ENCODE data around the gene DCUN1D5.

DNA sequence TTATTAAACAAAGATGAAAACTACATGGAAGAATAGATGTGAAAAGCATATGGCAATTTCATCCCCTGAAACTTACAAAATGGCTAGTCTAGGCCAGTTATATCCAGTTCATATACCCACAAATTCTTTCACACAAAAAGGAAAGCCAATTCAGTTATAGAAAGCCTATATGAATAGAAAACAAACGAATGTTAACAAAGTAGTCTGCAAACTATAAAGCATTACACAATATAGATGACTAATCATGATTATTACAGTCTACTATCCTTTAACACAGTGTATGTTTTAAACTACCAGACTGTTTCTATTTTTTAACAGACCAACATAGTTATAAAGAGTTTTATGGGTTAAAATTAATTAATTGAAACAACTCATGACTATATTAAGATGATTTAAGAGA, 12.1 kb downstream of the DCUN1D5 start:
- TF ChIP-seq CTCF (conservative IDR thresholded peaks at IDR 0.05; ENCODE audit: low read depth in 2 of 2) (no peak), POLR2AphosphoS5 (IDR thresholded peaks at IDR 0.05; ENCODE audit: low read depth) (no peak), ZNF114 (CRISPR knock-in tag; IDR thresholded peaks at IDR 0.05) (no peak), EZH2 (IDR thresholded peaks at IDR 0.05; ENCODE audit: low read depth, unreplicated experiment) (no peak), EZH2phosphoT487 (IDR thresholded peaks at IDR 0.05; ENCODE audit: unreplicated experiment) (no peak)
- TF ChIP-seq, protein P1, sequence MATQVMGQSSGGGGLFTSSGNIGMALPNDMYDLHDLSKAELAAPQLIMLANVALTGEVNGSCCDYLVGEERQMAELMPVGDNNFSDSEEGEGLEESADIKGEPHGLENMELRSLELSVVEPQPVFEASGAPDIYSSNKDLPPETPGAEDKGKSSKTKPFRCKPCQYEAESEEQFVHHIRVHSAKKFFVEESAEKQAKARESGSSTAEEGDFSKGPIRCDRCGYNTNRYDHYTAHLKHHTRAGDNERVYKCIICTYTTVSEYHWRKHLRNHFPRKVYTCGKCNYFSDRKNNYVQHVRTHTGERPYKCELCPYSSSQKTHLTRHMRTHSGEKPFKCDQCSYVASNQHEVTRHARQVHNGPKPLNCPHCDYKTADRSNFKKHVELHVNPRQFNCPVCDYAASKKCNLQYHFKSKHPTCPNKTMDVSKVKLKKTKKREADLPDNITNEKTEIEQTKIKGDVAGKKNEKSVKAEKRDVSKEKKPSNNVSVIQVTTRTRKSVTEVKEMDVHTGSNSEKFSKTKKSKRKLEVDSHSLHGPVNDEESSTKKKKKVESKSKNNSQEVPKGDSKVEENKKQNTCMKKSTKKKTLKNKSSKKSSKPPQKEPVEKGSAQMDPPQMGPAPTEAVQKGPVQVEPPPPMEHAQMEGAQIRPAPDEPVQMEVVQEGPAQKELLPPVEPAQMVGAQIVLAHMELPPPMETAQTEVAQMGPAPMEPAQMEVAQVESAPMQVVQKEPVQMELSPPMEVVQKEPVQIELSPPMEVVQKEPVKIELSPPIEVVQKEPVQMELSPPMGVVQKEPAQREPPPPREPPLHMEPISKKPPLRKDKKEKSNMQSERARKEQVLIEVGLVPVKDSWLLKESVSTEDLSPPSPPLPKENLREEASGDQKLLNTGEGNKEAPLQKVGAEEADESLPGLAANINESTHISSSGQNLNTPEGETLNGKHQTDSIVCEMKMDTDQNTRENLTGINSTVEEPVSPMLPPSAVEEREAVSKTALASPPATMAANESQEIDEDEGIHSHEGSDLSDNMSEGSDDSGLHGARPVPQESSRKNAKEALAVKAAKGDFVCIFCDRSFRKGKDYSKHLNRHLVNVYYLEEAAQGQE (IDR thresholded peaks at IDR 0.05; ENCODE audit: unreplicated experiment) = no peak
